Stimulated activated CD8-positive, alpha-beta memory T cell treated with anti-CD3 and anti-CD28 coated beads, Interleukin-12 subunit alpha, Interleukin-12 subunit beta, amount 100 ng/mL, for 1 hour (primary cell): ENCODE data around the gene VPS54.
"Not testable (repeated sequence)": the region's sequence is repeated elsewhere in the genome, so short reads cannot be mapped to it uniquely, and the experiment has no call there.

Experiments used
- DNase-seq: peaks from one replicate; pipeline ENCODE4 v3.0.0-alpha.2; 2020; ENCODE audit warnings: low read depth

VPS54 gene

DNA sequence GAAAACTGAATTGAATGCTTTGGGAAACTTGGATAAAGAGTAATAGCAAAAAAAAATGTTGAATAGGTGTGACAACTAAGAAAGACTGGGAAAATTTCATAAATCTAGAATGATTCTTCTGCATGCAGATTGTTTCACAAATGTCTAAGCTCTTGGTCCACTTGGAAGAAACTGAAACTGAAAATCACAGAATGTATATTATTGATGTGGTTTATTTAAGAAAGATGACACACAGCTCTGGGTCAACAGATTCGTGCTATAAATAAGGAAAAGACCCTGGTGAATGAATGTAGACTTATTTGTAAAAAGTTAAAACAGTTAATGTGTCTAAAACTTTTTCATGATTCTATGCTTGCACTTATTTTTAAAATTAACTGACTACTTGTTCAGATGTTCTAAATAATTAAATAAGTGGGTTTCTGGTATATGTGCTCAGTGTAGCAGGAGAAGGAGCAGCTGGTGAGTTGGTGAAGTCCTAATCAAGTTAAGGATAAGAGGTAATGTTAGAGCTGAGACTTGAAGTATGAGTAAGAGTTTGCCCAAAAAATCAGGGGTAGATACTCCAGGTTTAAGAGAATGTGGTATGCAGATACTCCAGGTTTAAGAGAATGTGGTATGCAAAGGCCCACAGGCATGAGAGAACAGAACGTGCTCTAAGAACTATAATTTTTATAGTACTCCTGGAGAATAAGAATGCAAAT, 153.1 kb downstream of the VPS54 start:
- no peak for DNase-seq

DNA sequence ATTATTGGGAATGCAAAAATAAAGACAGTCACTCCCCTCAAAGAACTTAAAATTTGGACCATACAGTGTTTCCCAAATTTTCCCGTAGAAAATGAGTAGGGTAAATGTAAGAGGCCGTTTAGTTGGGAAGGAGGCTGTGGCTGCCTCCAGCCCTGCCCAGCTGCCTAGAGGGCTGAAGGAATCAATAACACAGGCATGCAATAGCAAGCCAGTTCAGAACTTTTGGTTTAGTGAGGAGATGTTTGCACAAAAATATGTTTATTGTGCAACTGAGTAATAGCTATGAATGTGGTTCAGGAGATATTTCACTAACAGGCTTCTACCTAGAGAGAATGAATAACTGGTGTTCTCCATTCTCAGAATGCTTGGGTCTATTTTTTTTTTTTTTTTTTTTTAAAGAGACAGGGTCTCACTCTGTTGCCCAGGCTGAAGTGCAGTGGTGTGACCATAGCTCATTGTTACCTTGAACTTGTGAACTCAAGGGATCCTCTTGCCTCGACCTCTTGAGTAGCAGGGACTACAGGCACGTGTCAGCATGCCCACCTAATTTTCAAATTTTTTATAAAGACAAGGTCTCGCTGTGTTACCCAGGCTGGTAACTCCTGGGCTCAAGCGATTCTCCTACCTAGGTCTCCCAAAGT, 153.9 kb downstream of the VPS54 start:
- DNase-seq: no peak

DNA sequence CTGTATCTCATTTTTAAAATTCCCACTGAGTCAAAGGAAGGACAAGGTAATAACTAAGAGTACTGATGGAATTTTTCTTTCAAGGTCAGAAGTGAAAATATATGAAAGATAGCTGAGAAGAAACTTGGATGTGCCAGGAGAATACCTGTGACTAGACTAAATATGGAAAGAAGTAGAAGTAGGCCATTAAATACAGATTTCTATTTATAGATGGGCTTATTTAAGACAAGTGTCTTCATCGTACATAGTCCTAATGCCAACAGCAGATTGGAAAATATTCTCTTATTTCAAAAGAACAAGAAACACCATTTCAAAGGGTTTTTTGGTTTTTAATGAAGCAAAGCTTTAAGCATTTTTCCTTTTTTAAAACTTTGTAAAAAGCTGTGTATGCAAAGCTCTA, 155.5 kb downstream of the VPS54 start:
- no peak for DNase-seq

DNA sequence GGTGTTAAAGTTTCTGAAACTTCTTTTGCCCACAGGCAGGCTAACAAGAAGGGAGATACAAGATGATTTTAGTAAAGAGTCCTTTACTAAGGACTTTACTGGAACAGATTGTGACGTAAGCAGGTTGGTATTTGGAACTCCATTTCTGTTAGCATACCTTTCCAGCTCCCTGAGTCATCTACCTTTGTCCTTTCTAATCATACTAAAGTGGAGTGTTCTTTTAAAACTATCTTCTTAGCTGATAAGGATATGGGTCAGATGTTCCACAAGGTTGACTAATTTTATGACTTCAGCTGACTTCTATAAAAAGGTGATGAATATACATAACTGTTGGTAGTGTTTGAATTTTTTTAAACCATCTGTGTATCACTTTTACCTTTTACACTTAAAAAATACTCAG, 156.4 kb downstream of the VPS54 start:
- DNase-seq: no peak

DNA sequence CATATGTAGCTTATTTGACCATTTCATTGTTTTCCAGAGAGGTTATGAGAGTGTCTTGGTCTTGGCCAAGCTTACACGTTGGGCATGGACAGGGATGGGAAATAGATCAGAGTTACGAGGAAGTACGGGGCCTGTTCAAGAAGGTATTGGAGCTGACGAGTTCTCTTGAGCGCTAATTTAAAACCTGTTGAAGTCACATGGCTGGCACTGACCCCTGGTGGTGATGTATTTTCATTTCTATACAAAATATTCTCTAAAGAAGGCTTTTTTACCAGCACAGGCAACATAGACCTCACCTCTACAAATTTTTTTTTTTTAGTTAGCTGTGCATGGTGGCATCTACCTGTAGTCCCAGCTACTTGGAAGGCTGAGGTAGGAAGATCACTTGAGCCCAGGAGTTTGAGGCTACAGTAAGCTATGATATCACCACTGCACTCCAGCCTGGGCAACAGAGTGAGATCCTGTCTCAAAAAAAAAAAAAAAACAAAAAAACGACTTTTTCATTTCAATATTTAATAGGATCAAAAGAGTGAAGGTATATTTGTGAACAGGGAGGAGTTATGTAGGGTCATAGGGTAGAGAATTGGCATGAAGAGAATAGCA, 157.9 kb downstream of the VPS54 start:
- peak; percentile 44 for DNase-seq

DNA sequence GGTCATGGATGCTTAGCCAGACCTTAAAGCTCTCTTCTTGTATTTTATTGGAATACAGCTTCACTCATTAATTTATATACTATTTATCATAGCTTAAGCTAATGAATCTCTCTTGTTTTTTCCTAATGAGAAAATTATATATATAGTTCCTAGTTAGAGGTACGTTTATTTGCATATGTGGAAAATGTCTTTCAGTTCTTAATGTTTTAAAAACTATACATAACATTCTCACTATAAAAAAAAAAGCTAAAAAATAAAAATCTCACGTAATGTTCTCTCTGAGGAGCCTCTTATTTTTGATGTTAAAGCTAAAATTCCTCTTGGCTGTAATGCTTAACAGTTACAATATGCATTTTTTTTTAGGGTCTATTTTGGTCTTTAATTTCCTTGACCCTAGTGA, 160.9 kb downstream of the VPS54 start:
- no peak for DNase-seq

DNA sequence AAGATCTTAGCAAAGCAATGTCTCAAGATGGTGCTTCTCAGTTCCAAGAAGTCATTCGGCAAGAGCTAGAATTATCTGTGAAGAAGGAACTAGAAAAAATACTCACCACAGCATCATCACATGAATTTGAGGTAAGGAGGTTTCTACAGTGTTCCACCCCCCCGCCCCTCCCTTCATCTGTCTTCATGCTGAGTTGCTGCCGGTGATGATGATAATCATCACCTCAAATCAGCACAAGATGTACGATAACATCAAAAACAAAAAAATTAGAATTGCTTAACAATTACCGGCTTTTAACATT, 163.0 kb downstream of the VPS54 start:
- no peak for DNase-seq

DNA sequence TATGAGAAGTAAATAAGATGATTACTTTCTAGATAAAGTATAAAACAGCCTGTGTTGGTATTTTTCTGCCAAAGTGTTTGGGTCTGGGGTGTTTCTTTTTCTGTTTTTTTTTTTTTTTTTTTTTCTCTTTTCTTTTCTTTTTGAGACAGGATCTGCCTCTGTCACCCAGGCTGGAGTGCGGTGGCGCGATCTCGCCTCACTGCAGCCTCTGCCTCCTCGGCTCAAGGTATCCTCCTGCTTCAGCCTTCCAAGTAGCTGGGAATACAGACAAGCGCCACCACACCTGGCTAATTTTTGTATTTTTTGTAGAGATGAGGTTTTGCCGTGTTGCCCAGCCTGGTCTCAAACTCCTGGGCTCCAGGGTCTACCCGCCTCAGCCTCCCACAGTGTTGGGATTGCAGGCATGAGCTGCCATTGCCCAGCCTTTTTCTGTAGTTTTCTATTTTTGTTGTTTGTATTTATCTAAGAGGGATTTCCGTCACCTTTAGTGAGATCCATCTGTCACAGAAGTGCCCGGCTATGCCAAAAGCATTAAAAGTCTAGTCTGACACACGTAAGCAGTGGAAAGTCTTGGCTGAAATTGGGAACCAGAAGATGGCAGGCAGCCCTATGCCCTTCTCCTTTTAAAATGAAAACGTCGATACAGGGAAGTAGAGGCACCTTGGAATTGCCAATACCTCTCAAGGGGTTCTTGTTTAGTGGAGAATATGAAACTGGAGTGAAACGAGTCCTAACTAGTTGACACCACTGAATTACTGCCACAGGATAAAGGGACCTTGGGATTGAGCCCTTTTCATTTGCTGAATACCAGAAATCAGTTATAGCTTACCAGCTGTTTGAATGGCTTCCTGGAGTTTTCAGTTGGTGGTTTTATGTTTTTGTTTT, 163.6 kb downstream of the VPS54 start:
- no peak for DNase-seq

DNA sequence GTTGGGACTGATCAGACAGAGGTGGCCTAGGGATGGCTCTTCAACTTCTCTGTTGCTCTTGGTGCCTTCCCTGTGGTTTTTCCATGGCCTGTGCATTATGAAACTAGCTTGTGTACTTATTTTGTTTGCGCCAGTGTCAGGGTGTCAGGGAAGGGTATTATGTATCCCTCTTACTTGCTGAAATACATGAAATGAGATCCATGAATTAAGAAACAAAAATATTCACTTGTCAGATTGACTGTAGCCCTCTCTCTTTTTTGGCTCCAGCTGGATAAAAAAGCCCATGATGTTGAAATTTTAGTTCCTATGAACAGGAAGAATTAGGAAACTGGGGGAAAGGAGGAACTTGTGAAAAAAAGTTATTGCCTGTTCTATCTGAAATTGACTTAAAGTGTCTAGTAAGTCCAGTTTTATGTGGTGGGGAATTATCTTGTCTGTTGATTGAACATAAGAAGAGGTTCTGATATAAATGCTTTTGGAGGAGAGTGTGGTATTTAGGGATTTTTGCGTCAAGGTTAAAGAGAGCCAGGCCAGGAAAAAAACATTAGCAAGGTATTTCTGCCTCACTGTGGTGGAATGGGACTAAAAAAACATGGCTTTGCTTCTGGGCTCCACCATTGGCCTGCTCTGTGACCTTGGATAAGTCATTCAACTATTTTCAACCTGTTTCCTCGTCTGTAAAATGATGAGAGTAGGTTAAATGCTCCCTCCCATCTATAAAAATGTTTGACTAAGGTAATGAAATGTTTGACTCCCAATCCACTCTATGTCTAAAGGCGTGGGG, 165.5 kb downstream of the VPS54 start:
- no peak for DNase-seq

DNA sequence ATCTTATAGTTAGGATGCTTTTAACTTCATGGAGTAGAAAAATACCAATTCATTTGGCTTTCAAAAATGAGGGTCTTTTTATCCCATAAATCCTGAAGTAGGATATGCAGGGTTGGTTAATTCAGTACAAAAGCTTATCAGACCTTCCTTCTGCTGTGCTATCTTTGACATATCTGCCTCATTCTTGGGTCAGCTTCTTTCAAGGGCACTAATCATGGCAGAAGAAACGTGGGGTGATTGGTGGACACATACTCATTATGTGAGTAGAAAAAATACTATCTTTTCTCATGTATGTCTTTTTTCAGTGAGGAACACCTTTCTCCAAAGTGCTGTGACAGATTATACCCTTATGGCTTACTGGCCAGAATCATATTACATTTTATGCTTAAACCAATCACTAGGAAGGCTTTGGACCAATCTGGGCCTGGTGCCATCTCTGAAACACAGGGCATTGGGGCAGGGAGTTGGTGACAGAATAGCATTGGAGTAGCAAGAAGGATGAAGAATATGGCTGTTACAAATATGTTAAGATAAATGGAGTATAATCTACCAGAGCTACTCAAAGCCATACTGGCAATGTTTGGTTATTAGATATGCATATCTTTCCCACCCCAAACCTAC, 167.4 kb downstream of the VPS54 start:
- no peak for DNase-seq

DNA sequence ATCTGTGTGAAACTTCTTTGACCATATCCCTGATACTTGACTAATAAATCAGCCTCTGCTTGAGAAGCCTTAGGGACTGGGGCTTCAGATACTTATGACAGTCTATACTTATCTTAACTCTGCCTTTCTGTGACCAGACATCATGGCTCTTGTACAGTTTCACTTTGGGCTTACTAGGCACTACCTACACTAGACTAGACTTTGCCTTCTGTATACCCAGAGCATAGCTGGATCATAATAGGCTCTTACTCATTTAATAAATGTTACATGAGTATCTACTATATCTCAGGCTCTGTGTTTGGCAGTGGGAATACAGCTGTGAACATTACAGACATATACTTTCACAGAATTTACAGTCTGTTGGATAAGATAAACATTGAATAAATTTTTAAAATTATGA, 168.6 kb downstream of the VPS54 start:
- no peak for DNase-seq

DNA sequence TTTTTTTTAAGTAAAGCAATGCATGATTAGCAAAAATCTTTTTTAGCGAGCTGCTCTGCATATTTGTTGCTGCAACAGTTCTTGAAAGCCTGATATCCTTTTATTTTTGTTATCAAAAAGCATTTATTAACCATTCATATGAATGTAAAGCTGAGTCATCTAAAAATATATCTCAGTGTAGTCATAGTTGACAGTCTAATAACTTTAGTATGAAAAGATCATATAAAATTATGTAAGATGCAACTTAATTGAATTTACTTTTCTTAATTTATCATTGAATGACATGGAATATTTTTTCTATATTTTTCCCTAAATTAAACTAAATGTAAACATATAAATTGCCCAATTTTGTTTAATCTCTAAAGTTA, 169.0 kb downstream of the VPS54 start:
- DNase-seq: no peak

DNA sequence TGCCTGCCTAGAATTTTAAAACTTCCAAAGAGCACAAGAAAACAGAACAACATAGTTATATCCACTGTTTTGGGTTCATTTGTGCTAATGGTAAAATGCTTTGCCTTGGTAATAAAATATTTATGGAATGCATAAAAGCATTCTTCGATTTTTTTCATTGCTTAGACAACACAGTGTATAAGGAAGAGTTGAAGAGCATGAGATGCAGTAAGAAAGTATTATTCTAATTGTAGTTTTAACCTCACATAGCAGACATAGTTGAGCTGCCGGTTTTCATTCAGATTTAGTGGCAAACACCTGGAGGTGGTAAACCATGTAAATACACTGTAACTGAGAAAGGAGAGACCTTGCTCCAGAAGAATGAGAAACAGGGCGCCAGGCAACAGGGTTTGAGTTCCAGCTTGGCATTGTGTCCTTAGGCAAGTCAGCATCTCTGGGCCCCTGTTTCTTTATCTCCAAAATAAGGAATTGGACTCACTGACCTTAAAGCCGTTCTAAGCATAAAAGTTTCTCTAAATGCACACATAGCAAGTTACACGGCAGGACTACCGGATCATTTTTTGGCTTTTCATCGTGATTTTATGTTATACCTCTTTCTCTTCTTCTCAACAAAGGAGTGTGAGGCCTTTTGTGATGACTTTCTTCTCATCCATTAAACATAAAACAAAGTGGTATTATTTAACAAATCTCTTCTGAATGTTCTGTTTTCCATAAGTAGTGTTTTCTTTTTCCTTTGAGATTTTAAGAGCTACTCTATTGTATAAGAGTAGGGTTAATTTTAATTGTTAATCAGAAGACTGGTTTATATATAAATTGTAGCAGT, 169.6 kb downstream of the VPS54 start:
- DNase-seq: no peak

DNA sequence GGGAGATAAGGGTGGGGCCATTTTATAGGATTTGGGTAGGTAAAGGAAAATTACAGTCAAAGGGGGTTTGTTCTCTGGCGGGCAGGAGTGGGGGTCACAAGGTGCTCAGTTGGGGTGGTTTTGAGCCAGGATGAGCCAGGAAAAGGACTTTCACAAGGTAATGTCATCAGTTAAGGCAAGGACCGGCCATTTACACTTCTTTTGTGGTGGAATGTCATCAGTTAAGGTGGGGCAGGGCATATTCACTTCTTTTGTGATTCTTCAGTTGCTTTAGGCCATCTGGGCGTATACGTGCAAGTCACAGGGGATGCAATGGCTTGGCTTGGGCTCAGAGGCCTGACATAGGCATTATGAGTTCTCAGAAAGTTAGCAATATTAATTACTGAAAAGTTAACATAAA, 171.7 kb downstream of the VPS54 start:
- DNase-seq: not testable (repeated sequence)

DNA sequence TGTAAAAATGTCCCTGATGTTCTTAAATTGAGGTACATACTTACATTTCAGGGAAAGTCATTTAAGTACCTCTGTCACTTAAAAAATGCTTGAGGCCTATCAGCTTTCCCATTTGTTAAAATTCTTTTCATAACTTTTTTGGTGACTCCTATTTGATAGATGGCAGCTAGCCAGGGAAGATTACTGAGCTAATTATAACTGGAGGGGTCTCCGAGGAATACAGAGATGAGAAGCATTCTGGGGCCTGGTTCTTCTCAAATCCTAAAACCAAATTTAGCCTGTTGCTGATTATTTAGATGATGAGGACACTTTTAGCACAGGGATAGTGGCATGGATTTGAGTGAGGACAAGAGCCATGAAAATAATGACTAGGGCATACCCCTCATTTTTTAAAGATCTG, 172.7 kb downstream of the VPS54 start:
- no peak for DNase-seq

DNA sequence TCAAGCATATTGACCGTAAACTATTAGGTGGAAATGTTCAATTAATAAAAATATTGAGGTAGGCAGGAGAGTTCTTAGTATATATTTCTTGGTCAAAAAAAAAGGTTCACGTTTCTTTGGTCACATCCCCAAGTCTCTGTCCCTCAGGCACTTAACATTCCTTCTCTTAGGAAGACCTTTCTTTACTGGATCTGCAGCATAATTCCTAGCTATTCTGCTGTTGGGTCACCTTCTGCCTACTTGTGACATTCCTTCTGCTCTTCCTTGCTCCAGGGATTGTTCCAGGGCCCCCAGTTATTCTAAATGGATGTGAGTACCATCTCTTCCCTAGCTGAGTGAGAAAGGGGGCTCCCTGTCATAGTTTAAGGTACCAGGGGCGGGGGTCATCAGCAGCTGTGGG, 173.4 kb downstream of the VPS54 start:
- DNase-seq: no peak

DNA sequence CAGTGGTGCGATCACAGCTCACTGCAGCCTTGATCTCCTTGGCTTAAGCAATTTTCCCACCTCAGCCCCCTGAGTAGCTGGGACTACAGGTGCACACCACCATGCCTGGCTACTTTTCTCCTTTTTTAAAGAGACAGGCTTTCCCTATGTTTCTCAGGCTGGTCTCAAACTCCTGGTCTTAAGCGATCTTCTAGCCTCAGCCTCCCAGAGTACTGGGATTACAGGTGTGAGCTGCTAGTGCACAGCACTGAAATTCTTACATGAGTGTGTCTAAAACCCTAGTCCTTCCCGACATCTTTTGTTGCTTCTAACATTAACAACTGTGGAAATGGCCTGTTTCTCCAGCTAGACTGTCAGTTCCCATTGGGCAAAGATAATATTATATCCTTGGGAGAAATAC, 174.6 kb downstream of the VPS54 start:
- no peak for DNase-seq

DNA sequence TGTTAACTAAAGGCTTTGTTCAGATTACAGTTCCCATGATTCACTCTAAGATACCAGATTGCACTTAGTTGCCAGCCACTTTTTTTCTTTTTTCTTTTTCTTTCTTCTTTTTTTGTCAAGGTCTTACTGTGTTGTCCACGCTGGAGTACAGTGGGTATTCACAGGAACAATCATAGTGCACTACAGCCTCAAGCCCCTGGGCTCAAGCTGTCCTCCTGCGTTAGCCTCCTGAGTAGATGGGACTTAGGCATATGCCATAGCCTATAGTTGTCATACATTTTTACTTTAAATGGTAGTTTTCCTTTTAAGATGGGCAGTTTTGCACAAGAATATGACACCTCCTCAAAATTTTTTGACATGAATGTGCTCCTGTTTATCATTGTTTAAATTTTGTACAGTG, 175.4 kb downstream of the VPS54 start:
- no peak for DNase-seq

DNA sequence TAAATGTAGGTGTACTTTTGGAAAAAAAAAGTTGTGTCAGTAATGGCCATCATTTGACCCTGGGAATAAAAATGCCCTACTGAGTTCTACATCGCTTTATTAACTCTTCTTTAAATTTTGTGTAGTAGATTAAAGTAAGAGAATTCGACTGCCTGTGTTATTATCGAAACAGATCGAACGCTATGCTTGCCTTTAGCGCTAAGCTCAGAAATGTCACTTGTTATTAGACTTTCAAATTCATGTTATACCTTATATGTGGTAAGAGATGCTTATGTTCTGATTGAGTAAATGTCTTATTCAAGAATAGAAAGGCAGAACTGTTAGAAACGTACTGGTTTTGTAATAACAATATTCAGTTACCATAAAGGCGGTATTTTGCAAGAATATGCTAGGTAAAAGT, 176.1 kb downstream of the VPS54 start:
- DNase-seq: no peak

DNA sequence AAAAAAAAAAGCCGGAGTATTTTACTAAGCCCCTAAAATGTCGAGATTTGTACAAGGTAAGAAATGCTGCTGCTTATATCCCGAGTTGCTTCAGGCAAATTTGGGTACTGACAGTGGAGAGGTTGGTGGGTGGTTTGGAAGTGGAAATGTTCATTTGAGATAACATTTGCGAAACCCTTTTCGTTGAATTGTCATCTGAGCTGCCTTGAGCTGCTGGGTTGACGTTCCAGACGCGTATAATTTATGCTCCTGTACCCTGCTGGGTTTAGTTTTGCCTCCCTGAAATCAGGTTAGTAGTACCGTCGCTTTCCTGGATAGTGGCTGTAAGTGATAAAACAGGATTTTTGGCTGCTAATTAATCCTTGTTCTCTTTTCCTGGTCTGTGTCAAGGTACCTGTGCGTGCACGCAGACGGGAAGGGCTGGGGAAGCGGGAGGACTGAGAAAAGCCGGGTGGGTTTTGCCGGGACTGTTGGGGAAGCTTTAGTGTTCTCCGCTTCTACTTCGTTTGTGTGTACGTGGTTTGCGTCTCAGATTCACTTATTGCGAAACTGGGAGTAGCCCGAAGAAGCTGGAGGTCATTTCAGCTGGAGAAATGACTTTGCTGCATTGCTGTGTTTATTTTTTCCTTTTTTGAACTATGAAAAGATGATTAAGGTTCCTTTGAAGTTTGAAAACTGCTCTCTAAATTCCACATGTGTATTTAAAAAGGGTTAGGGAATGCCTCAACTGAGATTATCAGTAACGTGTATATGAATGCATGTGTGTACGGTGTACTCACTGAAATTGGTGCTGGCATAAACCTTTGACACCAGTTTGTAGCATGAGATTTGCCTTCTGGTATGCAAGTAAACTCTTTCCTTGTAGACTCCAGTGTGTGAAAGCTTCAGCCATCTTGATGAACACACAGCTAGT, 176.8 kb downstream of the VPS54 start:
- no peak for DNase-seq
